HG03457 (cell line): ENCODE results near the gene LYSMD3.
"Not testable (repeated sequence)": the region's sequence is repeated elsewhere in the genome, so short reads cannot be mapped to it uniquely, and the experiment has no call there.

Experiments used
- ATAC-seq: cut with Tn5 transposase; IDR thresholded peaks from one replicate; pipeline ENCODE4 v1.9.1; 2021; ENCODE audit warnings: moderate number of reproducible peaks; ENCODE audit not compliant: unreplicated experiment

LYSMD3 gene

DNA sequence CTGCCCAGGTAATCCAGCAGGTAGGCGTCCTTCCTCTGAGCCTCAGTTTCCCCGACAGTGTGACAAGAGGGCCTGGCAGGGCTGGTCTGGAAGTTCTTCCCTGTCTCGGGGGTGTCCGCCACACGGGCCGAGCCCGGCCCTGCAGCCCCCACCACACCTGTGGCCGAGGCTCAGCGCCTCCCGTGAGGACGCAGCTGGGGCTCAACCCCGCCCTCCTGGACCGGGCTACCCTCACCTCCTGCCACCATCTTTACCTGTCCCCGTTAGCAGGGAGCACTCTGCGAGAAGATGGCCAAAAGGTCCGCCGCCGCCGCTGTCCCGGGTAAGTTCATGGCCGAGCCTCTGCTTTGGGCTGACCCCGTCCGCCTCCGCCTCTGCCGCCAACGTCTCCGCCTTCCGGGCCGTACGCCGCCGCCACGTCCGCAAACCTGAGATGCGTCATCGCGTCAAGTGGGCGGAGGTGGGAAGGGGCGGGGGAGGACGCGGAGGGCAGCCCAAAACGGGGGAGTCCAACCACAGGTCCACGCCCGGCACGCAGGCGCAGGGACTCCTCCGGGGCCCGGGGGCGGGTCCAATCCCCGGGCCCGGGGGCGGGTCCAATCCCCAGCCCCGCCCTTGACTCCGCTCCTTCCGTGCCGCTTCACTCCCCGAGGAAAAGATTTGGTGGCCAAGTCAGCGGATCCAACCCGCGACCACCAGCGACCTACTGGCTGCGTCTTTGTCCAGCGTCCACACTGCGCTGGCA lies at the start of gene LYSMD3:
Gene LYSMD3, minus strand, starts transcription at position 391 of the 745 bp plus-strand sequence. CDS start 4,295 bp downstream, outside the sequence.
- peak; percentile 85 for ATAC-seq

DNA sequence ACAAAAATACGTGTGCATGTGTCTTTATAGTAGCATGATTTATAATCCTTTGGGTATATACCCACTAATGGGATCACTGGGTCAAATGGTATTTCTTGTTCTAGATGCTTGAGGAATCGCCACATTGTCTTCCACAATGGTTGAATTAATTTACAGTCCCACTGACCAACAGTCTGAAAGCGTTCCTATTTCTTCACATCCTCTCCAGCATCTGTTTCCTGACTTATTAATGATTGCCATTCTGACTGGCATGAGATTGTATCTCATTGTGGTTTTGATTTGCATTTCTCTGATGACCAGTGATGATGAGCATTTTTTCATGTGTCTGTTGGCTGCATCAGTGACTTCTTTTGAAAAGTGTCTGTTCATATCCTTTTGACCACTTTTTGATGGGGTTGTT lies 47.2 kb upstream of the LYSMD3 start:
- not testable (repeated sequence) for ATAC-seq

DNA sequence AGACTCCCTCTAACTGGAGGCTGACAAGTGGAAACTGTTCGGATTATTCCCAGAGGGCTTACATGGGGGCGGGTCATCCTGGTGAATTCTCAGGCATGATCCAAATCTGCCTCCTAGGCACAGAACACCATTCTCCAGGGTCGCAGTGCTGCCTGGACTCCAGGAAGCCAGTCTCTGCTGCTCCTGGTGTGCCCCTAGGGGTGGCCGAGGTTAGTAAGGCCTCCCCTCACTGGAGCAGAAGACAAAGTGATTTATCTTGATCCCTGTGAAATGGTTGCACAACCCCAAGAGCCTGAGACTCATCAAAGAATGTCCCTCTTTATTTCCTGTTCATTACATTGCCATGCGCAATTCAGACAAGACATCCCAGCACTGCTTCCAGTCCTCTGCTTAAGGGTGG lies 46.3 kb upstream of the LYSMD3 start:
- ATAC-seq, result no peak

DNA sequence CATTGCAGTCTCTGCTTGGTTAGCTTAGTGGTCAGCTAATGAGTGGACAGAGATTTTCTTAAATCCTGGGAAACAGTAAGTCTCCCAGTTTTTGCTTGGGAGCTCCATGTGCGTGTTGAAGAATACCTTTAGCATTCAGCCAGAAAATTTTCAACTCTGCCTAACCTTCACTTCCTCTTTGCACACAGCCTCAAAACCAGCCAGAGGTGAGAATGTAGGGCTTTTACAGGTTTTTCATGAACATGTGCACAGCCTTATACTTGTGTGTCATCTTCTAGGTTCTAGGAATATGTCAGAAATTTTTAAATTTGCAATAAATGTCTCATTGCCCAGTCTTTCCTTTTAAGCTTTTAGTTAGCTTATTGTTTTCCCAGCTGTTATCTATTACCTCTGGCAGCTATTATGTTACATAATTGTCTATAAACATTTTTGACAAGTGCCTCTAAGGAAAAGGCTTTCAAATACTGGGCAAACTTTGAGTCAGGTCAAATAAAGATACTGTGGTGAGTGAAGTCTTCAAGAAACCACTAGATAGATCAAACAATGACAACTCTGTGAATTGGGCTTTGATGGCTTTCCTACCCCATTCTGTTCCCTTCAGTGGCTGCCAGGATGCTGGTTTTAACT lies 41.9 kb upstream of the LYSMD3 start:
- ATAC-seq, result no peak

DNA sequence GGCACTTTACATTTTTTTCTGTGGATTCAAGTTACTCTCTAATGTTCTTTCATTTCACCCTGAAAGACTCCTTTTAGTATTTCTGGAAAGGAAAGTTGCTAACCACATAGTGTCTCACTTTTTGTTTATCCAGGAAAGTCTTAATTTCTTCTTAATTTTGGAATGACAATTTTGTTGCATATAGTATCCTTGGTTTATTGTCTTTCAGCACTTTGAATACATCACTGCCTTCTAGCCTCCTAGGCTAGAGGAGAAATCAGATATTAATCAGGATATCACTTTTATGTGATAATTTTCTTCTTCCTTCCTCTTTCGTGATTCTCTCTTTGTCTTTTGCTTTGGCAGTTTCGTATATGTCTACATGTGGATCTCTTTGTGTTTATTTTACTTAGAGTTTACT lies 40.6 kb upstream of the LYSMD3 start:
- no peak for ATAC-seq

DNA sequence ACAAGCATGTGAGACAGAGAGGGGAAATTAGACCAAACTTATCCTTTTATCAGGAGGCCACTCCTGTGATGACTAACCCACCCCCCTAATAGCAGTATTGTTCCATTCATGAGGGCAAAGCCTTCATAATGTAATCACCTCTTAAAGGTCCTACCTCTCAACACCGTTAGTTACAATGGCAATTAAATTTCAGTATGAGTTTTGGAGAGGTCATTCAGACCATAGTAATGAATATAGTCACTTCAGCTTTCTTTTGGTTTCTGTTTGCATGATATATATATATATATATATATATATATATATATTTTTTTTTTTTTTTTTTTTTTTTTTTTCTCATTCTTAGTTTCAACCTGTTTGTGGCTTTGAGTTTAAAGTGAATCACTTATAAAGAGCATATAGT lies 39.7 kb upstream of the LYSMD3 start:
- ATAC-seq, result no peak

DNA sequence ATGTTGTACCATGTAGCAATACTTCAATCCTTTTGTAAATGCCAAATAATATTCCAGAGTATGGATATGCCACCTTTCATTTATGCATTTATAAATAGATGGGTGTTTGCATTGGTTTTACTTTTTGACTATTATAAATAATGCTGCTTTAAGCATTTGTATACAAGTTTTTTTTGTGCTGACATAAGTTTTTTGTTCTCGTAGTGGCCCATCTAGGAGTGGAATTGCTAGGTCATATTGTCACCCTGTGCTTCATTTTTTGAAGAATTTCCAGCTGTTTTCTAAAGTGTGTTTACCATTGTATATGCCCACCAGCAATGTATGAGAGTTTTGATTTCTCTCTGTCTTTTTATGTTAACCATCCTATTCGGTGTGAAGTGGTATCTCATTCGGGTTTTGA lies 36.1 kb upstream of the LYSMD3 start:
- ATAC-seq, result no peak

DNA sequence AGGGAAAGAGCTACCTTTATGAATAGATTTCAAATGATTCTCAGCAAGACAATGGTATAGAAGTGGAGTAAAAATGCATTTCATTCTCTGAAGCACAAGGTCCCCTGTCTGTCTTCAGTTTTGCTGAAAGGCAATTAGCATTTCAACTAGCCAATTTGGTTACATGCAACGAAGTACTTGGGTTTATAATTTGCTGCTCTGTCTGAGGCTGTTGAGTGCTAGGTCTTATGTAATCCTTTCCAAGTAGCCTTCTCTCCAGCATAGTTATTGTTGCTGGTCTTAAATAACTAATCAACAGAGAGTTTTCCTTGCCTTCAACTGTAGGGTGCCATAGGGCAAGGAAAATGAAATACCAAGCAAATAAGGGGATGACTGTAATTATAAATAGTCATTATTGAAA lies 33.7 kb upstream of the LYSMD3 start:
- no peak for ATAC-seq

DNA sequence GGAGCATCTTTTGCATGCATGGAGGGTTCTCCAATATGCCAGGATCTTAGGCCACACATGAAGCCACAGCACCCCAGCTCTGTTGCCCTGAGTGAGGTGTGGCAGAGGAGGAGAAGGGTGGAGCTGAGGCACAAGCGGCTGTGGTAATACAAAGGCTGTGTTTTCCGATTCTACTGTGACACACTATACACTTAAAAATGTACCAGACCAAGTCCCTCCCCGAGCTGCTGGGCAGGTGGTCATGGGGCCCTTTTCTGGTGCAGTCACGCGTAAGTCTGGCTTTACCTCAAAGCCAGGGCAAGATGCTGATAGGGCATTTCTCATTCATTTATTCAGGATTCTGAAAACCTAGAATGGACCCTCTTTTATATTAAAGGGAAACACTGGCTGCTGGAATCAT lies 33.0 kb upstream of the LYSMD3 start:
- no peak for ATAC-seq

DNA sequence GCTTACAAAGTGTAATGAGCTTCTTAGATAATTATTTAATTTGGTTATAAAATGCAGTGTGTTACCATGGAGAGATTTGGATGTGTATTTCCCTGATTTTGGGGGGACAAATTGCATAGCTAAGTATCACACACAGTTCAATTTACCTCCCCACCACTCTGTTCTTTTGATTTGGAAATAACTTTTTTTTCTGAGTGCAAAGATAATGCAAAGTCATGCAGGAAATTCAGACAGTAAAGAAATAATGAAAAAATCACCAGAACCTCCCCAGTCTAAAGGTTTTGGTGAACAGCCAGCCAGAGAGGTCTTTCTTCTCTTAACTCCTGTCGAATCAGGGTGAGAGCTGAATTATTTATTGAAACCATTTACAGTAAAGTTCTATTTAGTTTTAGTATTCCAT lies 32.4 kb upstream of the LYSMD3 start:
- ATAC-seq, result no peak

DNA sequence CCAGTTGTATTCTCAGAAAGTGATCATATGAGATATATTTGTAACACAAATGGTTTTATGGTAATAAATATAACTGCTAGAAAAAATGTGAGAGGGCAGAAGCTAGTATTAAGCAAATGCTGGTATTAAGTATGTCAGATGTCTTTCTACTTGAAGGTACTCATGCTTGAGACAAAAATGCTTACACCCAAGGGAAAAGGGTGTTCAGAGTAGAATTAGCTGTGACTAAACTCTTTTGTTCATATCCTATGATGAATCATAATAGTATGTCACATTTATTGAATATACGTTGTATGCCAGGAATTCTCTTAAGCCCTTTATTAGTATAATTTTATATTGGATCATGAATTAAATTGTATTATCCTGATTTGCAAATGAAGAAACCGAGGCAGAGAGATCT lies 31.4 kb upstream of the LYSMD3 start:
- ATAC-seq, result no peak

DNA sequence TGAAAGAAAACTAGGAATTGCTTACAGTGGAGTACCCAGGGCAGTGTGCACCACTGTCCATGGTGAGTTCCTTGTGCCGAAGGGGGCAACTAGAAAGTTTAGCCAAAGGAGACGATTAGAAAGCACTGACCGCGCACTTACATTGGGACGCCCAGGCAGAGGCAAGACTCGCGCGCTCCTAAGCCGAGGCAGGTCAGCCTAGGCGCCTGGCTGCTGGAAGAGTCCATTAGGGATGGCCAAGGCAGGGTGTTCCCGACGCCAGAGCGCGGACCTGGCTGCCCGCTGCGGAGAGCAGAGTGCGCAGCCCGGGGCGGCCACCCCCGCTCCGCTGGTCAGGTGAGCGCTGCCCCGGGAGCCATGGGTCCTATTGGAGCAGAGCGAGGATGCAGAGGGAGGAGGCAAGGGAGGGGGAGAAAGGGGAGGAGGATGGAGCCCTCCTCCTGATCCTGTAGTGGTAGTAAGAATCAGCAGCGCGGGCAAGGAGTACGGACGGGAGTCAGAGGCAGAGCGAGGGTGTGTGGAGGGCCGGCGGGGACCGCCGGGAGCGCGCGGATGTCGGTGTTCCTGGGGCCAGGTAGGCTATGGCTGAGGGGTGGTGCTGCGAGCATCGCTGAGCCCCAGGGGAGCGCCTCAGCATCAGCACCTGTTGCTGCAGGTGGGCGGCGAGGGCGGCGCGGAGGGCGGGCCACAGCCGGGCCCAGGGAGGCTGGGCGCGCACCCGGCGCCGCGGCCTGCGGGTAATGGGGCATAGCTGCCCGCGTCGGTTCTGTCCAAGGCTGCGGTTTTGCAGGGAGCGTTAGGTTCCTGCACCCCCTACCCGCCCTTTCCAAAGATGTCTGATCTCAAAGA lies 29.2 kb upstream of the LYSMD3 start, which contains the start of gene ADGRV1:
Gene ADGRV1, plus strand, starts transcription at position 454 of the 849 bp plus-strand sequence. Its CDS starts 99 bp downstream, at position 553.
- ATAC-seq, result no peak

DNA sequence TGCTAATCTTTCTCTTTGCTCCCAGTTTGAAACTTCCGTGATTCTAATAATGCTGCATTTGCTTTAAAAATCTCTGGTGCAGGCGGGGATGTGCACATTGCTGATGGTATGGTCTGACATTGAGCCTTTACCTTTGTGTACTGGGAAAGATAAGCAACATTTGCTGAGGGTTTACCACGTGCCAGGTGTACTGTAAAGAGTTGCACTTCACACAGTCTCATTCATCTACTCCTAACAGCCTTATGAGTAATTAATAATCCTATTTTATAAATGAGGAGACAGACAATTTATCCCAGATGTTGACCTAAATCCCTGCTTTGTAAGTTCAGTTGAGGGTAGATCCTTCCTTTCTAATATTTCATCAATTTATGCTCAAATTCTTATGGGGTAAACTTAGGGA lies 28.5 kb upstream of the LYSMD3 start:
- no peak for ATAC-seq

DNA sequence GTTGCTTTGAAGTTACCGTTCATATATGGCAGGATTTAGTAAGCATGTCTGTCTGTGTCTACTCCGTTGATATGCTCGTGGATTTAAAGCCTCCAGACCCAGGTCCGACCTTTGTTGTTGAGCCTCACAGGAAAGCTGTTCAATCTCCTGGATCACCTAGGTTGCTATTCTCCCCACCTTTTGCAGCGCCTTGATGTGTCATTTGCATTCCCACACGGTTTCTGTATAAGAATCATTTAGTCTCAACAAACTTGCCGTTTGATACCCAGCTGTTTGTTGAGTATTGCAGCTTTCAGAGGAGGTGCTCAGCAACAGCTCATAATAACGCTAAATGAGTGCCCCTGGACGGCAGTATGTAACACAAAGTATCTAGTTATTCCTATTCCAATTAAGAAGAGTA lies 28.0 kb upstream of the LYSMD3 start:
- no peak for ATAC-seq

DNA sequence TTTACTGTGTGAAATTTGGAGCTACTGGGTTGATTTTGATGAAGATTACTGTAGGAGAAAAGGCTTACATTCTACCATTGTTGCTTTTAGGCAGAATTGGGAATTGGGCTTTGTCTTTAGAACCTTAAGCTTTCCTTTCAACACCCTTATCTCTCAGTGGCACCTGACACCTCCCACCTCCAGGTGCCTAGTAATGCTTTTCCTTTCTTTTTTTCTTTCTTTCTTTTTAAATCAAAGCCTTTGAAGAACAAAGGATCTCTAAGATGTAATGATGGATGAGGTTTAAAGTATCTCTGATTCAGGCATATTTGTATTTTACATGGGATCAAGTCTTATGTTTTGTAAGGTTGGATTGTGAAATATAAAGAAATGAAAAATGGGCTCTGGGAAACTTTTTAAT lies 26.3 kb upstream of the LYSMD3 start:
- ATAC-seq, result no peak

DNA sequence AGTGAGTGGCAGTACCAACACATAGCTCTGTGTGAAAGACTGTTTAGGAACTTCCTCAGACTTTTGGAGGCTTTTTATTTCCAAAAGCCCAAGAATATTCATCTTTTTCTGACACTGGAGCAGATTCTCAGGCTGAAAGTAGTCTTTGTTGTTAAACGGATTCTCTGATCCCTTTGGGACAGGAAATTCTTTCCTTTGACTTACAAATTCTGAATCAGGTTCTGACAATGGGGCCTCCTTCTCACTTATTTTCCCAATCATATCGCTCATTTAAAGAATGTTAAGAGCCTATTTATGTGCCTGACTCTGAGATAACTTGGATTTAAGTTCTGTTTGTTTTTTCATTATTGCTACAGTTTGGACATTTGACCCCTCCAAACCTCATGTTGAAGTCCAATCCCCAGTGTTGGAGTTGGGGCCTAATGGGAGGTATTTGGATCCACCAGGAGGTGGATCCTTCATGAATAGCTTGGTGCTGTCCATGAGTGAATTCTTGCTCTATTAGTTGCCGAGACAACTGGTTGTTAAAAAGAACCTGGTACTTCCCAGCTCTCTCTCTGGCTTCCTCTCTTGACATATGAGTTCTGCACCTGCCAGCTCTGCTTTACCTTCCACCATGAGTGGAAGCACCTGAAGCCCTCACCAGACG lies 25.1 kb upstream of the LYSMD3 start:
- no peak for ATAC-seq

DNA sequence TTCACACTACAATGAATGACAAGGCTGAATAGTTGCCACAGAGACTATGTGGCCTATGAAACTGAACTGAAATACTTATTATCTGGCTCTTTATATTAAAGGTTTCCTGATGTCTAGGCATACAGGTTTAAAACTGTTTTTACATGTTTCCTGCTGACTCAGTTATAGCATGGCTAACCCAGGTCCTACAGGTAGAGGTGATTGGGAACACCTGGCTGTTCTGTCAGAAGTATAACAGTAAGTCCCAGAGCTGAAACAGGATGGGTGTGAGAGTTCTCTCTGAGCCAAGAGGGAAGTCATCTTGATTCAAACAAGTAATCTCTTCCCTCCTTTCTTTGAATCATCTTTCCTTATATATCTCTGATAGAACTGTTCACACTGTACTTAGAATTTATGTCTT lies 24.3 kb upstream of the LYSMD3 start:
- ATAC-seq, result no peak

DNA sequence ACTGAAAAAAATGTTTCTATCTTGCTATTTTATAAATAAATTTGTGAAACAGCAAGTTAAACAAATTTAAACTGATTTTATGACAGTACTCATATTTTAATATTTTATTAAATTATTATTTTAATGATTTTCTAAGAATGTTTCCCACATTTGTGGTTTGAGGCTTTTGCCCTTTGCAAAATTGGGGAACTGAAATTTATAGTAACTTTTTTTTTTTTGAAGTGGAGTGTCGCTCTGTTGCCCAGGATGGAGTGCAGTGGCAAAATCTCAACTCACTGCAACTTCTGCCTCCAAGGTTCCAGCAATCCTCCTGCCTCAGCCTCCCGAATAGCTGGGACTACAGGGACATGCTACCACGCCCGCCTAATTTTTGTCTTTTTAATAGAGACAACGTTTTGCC lies 22.0 kb upstream of the LYSMD3 start:
- ATAC-seq, result no peak

DNA sequence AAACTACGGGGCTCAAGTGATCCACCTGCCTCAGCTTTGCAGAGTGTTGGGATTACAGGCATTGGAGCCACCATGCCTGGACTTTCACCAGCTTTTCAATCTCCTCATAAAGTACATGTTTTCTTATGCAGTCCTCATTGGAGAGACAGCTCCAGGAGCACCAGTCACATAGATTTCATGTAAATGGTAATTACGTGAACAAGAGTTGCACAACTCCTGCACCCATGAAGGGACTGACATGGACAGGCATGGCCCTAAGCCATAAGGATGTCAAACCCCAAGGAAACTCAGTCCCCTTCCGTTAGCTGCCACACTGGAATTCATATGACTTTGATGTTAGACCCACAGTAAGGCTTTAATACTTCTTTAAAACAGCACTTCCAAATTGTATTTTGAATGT lies 21.6 kb upstream of the LYSMD3 start:
- ATAC-seq, result no peak

DNA sequence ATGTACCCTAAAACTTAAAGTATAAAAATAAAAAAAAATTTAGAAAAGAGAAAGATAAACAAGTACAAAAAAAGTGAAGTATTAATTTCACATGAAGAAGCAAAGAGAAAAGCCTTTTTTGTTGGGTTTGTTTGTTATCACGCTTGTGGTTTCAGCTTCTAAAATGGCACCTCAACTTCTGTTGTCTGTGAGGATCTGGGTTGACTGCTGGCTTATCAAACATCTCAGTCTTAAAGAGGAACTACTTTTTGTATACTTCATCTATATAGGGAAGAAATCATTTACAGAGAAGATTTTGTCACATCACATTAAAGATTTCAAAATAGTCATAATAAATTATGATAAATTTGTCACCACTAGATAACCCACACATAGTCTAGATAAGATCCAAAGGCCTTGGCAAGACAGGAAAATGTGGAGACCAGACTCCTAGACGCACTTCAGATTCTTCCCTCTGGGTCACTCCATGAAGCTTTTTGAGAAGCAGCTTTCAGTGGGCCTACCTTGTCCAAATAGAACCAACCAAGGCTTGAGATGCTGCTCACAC lies 20.4 kb upstream of the LYSMD3 start:
- ATAC-seq, result no peak

DNA sequence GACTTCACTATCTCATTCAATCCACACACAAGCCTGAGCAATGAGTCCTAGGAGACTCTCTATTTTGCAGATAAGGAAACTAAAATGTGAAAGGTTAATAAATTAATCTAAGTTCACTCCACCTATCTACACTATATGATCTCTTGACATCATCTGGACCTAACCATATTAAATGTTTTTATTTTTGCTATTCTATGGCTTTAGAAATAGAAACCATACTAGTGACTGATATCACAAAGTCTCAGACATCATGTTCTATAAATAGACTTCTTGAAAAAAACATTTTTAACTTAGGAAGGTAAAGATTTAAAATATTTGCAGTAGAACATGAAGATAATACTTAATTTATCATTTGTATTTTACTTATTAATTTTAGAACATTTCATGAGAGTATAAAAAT lies 19.8 kb upstream of the LYSMD3 start:
- ATAC-seq, result no peak
